ENCODE results near the gene ZNF711.

DNA sequence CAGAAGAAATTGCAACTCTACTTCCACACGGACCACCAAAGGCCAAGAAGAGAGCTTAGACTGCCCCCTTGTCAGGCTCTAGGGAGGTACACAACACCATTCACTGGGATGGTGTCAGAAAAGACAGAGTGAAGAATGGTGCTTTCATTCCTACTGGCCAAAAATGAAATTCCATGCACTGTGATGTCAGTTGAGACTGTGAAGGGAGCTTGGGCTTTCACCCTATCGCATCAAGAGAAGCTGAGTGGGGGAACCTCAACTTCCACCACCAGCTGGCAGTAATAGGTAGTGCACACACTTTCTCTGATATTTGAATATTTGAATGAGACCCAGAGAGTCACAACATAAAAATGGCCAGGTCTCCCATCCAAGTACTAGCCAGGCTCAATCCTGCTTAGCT is 65.9 kb downstream of the ZNF711 start:
- TF ChIP-seq L3MBTL2 (conservative IDR thresholded peaks at IDR 0.05), result no peak
- TF ChIP-seq TARDBP (IDR thresholded peaks at IDR 0.05), result no peak
- TF ChIP-seq ZNF384 (IDR thresholded peaks at IDR 0.05), result no peak
- TF ChIP-seq SP1 (IDR thresholded peaks at IDR 0.05), result no peak
- no peak for TF ChIP-seq FOXK2 (IDR thresholded peaks at IDR 0.05)
- TF ChIP-seq FOXM1 (IDR thresholded peaks at IDR 0.05; ENCODE audit: borderline replicate concordance), result no peak
- no peak for TF ChIP-seq NFRKB (IDR thresholded peaks at IDR 0.05)
- TF ChIP-seq BHLHE40 (IDR thresholded peaks at IDR 0.05; ENCODE audit: borderline replicate concordance), result no peak
- no peak for TF ChIP-seq SUZ12 (IDR thresholded peaks at IDR 0.05)
- TF ChIP-seq, protein P1, sequence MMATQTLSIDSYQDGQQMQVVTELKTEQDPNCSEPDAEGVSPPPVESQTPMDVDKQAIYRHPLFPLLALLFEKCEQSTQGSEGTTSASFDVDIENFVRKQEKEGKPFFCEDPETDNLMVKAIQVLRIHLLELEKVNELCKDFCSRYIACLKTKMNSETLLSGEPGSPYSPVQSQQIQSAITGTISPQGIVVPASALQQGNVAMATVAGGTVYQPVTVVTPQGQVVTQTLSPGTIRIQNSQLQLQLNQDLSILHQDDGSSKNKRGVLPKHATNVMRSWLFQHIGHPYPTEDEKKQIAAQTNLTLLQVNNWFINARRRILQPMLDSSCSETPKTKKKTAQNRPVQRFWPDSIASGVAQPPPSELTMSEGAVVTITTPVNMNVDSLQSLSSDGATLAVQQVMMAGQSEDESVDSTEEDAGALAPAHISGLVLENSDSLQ (IDR thresholded peaks at IDR 0.05), result no peak
- TF ChIP-seq ELF4 (IDR thresholded peaks at IDR 0.05), result no peak
- TF ChIP-seq CTBP1 (IDR thresholded peaks at IDR 0.05; ENCODE audit: borderline replicate concordance), result no peak
